ENCODE measurements around the gene C1orf159. TPM values are rescaled to one million over a fixed set of nuclear protein-coding genes. Genes with fewer than 3 reads are reported as not detected.

Gene C1orf159
- total and polyA plus RNA-seq, 2 experiments from 2014 or later, result 9.6 to 21.5 TPM

GRCh38 chr1:1092894-1093609 lies 22.8 kb downstream of the C1orf159 start:
- H3K27ac ChIP-seq (ENCODE audit: low read depth), result no peak overlapping the region
- H3F3A ChIP-seq (replicated peaks; ENCODE audit: low read depth), result no peaks in the 10 kb centered on the region
- ATAC-seq, result no peak
- no peak overlapping the region for H3K4me3 ChIP-seq
- peaks cover 6% of the 10 kb centered on the region; the same call in 2 of the 3 replicates for H3K36me3 Mint-ChIP-seq (ENCODE audit: low read depth)
- no peaks in the 10 kb centered on the region; the same call in 1 of the 2 replicates for H3K27me3 ChIP-seq (ENCODE audit: insufficient read depth)
- H3K4me1 ChIP-seq (ENCODE audit: insufficient read depth), result no peaks in the 10 kb centered on the region
- TF ChIP-seq REST (IDR thresholded peaks at IDR 0.05; ENCODE audit: unreplicated experiment), result no peak
- TF ChIP-seq EZH2phosphoT487 (IDR thresholded peaks at IDR 0.05; ENCODE audit: unreplicated experiment), result no peak
- TF ChIP-seq ZNF462 (CRISPR knock-in tag; IDR thresholded peaks at IDR 0.05), result no peak
- no peak for TF ChIP-seq ZNF114 (CRISPR knock-in tag; IDR thresholded peaks at IDR 0.05)
- TF ChIP-seq EZH2 (IDR thresholded peaks at IDR 0.05; ENCODE audit: low read depth, unreplicated experiment), result no peak
- TF ChIP-seq ZNF331 (CRISPR knock-in tag; IDR thresholded peaks at IDR 0.05; ENCODE audit: low read depth), result no peak
- H3K27ac Mint-ChIP-seq, result no peak overlapping the region
- H3K9me3 Mint-ChIP-seq, result peaks cover 20% of the 10 kb centered on the region
- no peak for DNase-seq (ENCODE audit: low spot score)
- H2AFZ ChIP-seq, result no peak overlapping the region
- H3K79me2 ChIP-seq (replicated peaks; ENCODE audit: insufficient read depth), result no peaks in the 10 kb centered on the region
- H3K4me2 ChIP-seq, result no peak overlapping the region
- peaks cover 12% of the 10 kb centered on the region for H3K27me3 Mint-ChIP-seq (ENCODE audit: insufficient read depth, low read depth, poor library complexity)
- no peaks in the 10 kb centered on the region for H3K9me2 ChIP-seq (ENCODE audit: insufficient read depth)
- no peak overlapping the region for H3K4me3 Mint-ChIP-seq
- H3K4me1 Mint-ChIP-seq, result no peaks in the 10 kb centered on the region
- no peaks in the 10 kb centered on the region for H3K36me3 ChIP-seq (ENCODE audit: insufficient read depth)
- no peaks in the 10 kb centered on the region for H4K20me1 ChIP-seq (replicated peaks; ENCODE audit: insufficient read depth)
